Measurements from ENCODE around the gene KRTAP10-11.

- no peak for TF ChIP-seq EZH2 (IDR thresholded peaks at IDR 0.05)
- TF ChIP-seq POLR2AphosphoS5 (IDR thresholded peaks at IDR 0.05; ENCODE audit: borderline replicate concordance, low read depth, low read length), result no peak
- no peak for TF ChIP-seq FOXP2 (optimal IDR thresholded peaks at IDR 0.05; ENCODE audit: control extremely low read depth, extremely low read length, insufficient read depth)
Observed at GRCh38 chr21:44619886-44620285, 26.3 kb upstream of the KRTAP10-11 start.
